HCT116 (cell line): ENCODE measurements around the gene VTI1A. TPM values are rescaled to one million over a fixed set of nuclear protein-coding genes. Genes with fewer than 3 reads are reported as not detected.

Experiments
- ATAC-seq: fragments of 200-7000 bp; cut with Tn5 transposase; 2 replicates; pipeline ENCODE4 v1.9.1; 2020; ENCODE audit warnings: mild to moderate bottlenecking, moderate library complexity
- BruUV-seq: library from RNA; stranded (reverse); fragments of 400-500 nt; replicated peaks from 2 replicates; lab custom pipeline; 2021; lab: Mats Ljungman, UMichigan
- CTCF ChIA-PET: fragments of 300-600 bp; sonication (Branson Sonifier 250); formaldehyde crosslinking; loops from one replicate; lab custom pipeline; 2021; ENCODE audit warnings: antibody characterized with exemption; lab: Charles Lee
- POLR2A ChIA-PET: fragments of 300-600, 350-600 bp; sonication (Branson Sonifier 250); formaldehyde crosslinking; loops from one replicate; lab custom pipeline; 2021; ENCODE audit warnings: antibody characterized with exemption; lab: Charles Lee
- RAD21 ChIA-PET, 2 experiments: fragments of 300-600 bp; sonication (Branson Sonifier 250); formaldehyde crosslinking; loops; one replicate each; lab custom pipeline; 2023; ENCODE audit warnings: low total read pairs in 2 of 2; ENCODE audit not compliant: uncharacterized antibody in 2 of 2, unreplicated experiment in 2 of 2, low non-redundant PET in 1 of 2; lab: Charles Lee
- DNase-seq: peaks from one replicate; pipeline ENCODE4 v3.0.0-alpha.2; 2010; ENCODE audit warnings: low read depth, low spot score
- H2AFZ ChIP-seq: fragments of 200-600 bp; shearing (Covaris generic), sonication (generic); 2 replicates; pipeline ENCODE4 v1.6.1; 2017; ENCODE audit warnings: low read depth, mixed run types, mixed read lengths, antibody characterized with exemption, low read length; ENCODE audit not compliant: poor library complexity, severe bottlenecking
- H3K27ac ChIP-seq: 2 replicates; pipeline ENCODE4 v1.5.1; 2012; ENCODE audit warnings: low read depth, low read length
- H3K27me3 ChIP-seq: fragments of 200-600 bp; sonication (generic); 2 replicates; pipeline ENCODE4 v1.6.1; 2016; ENCODE audit warnings: mixed run types, low read length, mixed read lengths; ENCODE audit not compliant: insufficient read depth
- H3K36me3 ChIP-seq, 2 experiments: fragments of 200-500 bp in 1 of 2; fragments of 200-600 bp in 1 of 2; sonication (Bioruptor generic) in 1 of 2; sonication (generic) in 1 of 2; 2 replicates each; pipeline versions ENCODE4 v1.5.1 to v1.6.1; 2014 to 2016; ENCODE audit warnings: low read length in 2 of 2, inconsistent platforms in 1 of 2, mixed read lengths in 1 of 2, mixed run types in 1 of 2; ENCODE audit not compliant: insufficient read depth in 2 of 2, control insufficient read depth in 1 of 2
- H3K4me1 ChIP-seq, 2 experiments: fragments of 200-600 bp in 1 of 2; sonication (generic) in 1 of 2; 2 replicates each; pipeline versions ENCODE4 v1.5.1 to v1.6.1; 2012 to 2017; ENCODE audit warnings: low read length in 2 of 2, inconsistent platforms in 1 of 2, mild to moderate bottlenecking in 1 of 2, mixed read lengths in 1 of 2, mixed run types in 1 of 2, moderate library complexity in 1 of 2; ENCODE audit not compliant: insufficient read depth in 2 of 2, control insufficient read depth in 1 of 2
- H3K4me2 ChIP-seq: fragments of 200-600 bp; sonication (generic); 2 replicates; pipeline ENCODE4 v1.6.1; 2017; ENCODE audit warnings: mixed run types, low read length, mixed read lengths
- H3K4me3 ChIP-seq, 2 experiments: fragments of 200-600 bp in 1 of 2; sonication (generic) in 1 of 2; replicated peaks in 1 of 2; 2 replicates each; pipeline ENCODE4 v1.5.1; 2011 to 2016; ENCODE audit warnings: low read length in 2 of 2, control low read depth in 1 of 2, low read depth in 1 of 2, mild to moderate bottlenecking in 1 of 2, mixed read lengths in 1 of 2, mixed run types in 1 of 2
- H3K79me2 ChIP-seq: fragments of 200-600 bp; sonication (generic); 2 replicates; pipeline ENCODE4 v1.6.1; 2017; ENCODE audit warnings: mild to moderate bottlenecking, mixed run types, low read length, moderate library complexity, mixed read lengths; ENCODE audit not compliant: insufficient read depth
- H3K9ac ChIP-seq: fragments of 200-600 bp; sonication (generic); 2 replicates; pipeline ENCODE4 v1.6.1; 2016; ENCODE audit warnings: low read length, mixed read lengths
- H3K9me2 ChIP-seq: fragments of 200-600 bp; sonication (generic), shearing (Covaris generic); 2 replicates; pipeline ENCODE4 v1.6.1; 2017; ENCODE audit warnings: mixed run types, mild to moderate bottlenecking, moderate library complexity; ENCODE audit not compliant: insufficient read depth
- H3K9me3 ChIP-seq, 2 experiments: fragments of 200-500 bp in 1 of 2; fragments of 200-600 bp in 1 of 2; sonication (Bioruptor generic) in 1 of 2; sonication (generic) in 1 of 2; 2 replicates each; pipeline ENCODE4 v1.6.1; 2014 to 2017; ENCODE audit warnings: low read length in 2 of 2, mixed read lengths in 2 of 2, inconsistent platforms in 1 of 2, low read depth in 1 of 2, mild to moderate bottlenecking in 1 of 2, mixed run types in 1 of 2, moderate library complexity in 1 of 2; ENCODE audit not compliant: control insufficient read depth in 1 of 2, insufficient read depth in 1 of 2
- H4K20me1 ChIP-seq: fragments of 200-600 bp; sonication (generic), shearing (Covaris generic); 2 replicates; pipeline ENCODE4 v1.6.1; 2017; ENCODE audit warnings: mixed run types, mild to moderate bottlenecking, moderate library complexity; ENCODE audit not compliant: insufficient read depth
- CBX3 ChIP-seq: IDR thresholded peaks from 2 replicates; pipeline ENCODE4 v1.6.1; 2012; ENCODE audit warnings: low read depth
- CEBPB ChIP-seq: IDR thresholded peaks from 2 replicates; pipeline ENCODE4 v1.6.1; 2012; ENCODE audit warnings: low read depth
- EGR1 ChIP-seq: IDR thresholded peaks from 2 replicates; pipeline ENCODE4 v1.6.1; 2012; ENCODE audit warnings: low read depth
- EZH2 ChIP-seq: fragments of 200-600 bp; sonication (generic); IDR thresholded peaks from 2 replicates; pipeline ENCODE4 v1.6.1; 2017; ENCODE audit warnings: antibody characterized with exemption, mixed run types
- EZH2phosphoT487 ChIP-seq: fragments of 200-600 bp; IDR thresholded peaks from 2 replicates; pipeline ENCODE4 v1.6.1; 2018; ENCODE audit warnings: antibody characterized with exemption, borderline replicate concordance
- FOSL1 ChIP-seq: IDR thresholded peaks from 2 replicates; pipeline ENCODE4 v1.6.1; 2012; ENCODE audit warnings: low read depth
- JUND ChIP-seq: IDR thresholded peaks from 2 replicates; pipeline ENCODE4 v1.6.1; 2012
- POLR2A ChIP-seq: IDR thresholded peaks from 2 replicates; pipeline ENCODE4 v1.7.0; 2011; ENCODE audit warnings: borderline replicate concordance; ENCODE audit not compliant: insufficient read depth, insufficient read length; ENCODE audit errors: extremely low read depth
- POLR2AphosphoS5 ChIP-seq: IDR thresholded peaks from 2 replicates; pipeline ENCODE4 v1.6.1; 2011; ENCODE audit warnings: mild to moderate bottlenecking, low read depth, low read length, moderate library complexity
- RAD21 ChIP-seq: IDR thresholded peaks from 2 replicates; pipeline ENCODE4 v1.6.1; 2012; ENCODE audit warnings: low read depth, mild to moderate bottlenecking
- SIN3A ChIP-seq: IDR thresholded peaks from 2 replicates; pipeline ENCODE4 v1.6.1; 2012; ENCODE audit warnings: low read depth
- SP1 ChIP-seq: IDR thresholded peaks from 2 replicates; pipeline ENCODE4 v1.6.1; 2012; ENCODE audit warnings: low read depth
- SRF ChIP-seq: IDR thresholded peaks from 2 replicates; pipeline ENCODE4 v1.6.1; 2012; ENCODE audit warnings: low read depth
- TCF7L2 ChIP-seq: IDR thresholded peaks from 2 replicates; pipeline ENCODE4 v1.7.0; 2011; ENCODE audit warnings: borderline replicate concordance, inconsistent platforms; ENCODE audit not compliant: insufficient read depth, insufficient read length; ENCODE audit errors: extremely low read depth
- YY1 ChIP-seq: IDR thresholded peaks from 2 replicates; pipeline ENCODE4 v1.6.1; 2011; ENCODE audit warnings: low read length, low read depth, moderate library complexity, mild to moderate bottlenecking; ENCODE audit not compliant: insufficient replicate concordance; ENCODE audit errors: extremely low read depth
- ZFX ChIP-seq: fragments of 450-650 bp; IDR thresholded peaks from 2 replicates; pipeline ENCODE4 v1.6.1; 2017
- ZNF274 ChIP-seq: fragments of 200-500 bp; sonication (Bioruptor generic); IDR thresholded peaks from 2 replicates; pipeline ENCODE4 v1.6.1; 2014; ENCODE audit warnings: mild to moderate bottlenecking, low read depth, low read length, inconsistent platforms
- intact Hi-C: fragments of 100-400 bp; cut with micrococcal nuclease; formaldehyde crosslinking; loops from 2 replicates; pipeline ENCODE4 v1.10.0; 2022
- total RNA-seq: library from RNA; stranded (reverse); gene quantifications from one replicate; pipeline ENCODE4 v1.2.1, GENCODE V29; 2021; ENCODE audit not compliant: unreplicated experiment
- TF ChIP-seq, protein P1 (sequence below): IDR thresholded peaks from 2 replicates; pipeline ENCODE4 v1.6.1; 2012
- TF ChIP-seq, protein P2 (sequence below): IDR thresholded peaks from 2 replicates; pipeline ENCODE4 v1.6.1; 2012
- TF ChIP-seq, protein P3 (sequence below): IDR thresholded peaks from 2 replicates; pipeline ENCODE4 v1.6.1; 2012; ENCODE audit warnings: low read depth

Gene VTI1A
- total RNA-seq, 1 experiment from 2014 or later: 80.7 TPM

DNA sequence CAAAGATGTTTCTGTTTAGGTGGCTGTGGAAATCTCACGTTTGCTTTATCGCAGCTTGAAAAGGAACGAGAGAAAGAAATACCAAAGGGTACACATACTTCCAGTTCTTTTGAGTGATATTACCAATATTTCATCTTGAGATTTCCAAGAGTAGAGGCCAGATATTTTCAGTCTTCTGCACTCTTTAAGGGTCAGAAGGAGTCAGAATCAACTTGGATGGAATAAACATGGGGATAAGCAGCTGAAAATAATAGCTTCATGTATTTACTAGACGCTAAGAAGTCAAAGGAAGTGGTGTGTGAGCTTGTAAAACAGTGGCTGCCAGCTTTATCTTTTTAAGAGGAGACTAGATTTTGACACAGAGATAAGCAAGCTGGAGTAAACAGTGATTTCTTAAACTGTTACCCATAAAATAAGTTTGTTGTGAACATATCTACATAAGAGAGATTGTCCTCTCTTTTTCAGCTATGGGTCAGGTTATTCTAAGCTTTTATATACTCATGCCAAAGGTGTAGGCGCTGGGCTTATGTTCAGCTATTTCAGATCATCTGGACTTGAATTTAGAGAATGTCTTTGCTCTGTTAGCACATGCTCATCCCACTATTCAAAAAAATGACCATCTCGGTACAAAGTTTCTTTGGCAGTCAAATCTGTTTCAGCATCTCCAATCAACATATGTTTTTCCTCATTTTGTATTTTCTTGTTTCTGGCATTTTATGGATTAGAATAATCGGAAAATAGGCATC lies 332.2 kb downstream of the VTI1A start:
- Histone ChIP-seq H3K36me3 (no peaks in the 10 kb centered on the region), H3K9me3 (no peaks in the 10 kb centered on the region), H3K79me2 (no peaks in the 10 kb centered on the region), H3K4me3 (no peak overlapping the region), H3K27me3 (no peaks in the 10 kb centered on the region), H4K20me1 (no peaks in the 10 kb centered on the region), H3K9ac (no peak overlapping the region)
- ChIA-PET CTCF (no interaction called here), POLR2A (interaction anchor here (0.7 to 1.8 kb wide), 2 partner anchors 29 to 33 kb away, joined by 3 to 4 read pairs; no protein-coding TSS in a partner anchor), RAD21 (interaction anchor here in 1 of 2 experiments (0.5 kb wide), 1 partner anchor 386 kb away, joined by 3 read pairs; no protein-coding TSS in a partner anchor)
- BruUV-seq: no TSS peak
- DNase-seq: no peak
- TF ChIP-seq, protein P1, sequence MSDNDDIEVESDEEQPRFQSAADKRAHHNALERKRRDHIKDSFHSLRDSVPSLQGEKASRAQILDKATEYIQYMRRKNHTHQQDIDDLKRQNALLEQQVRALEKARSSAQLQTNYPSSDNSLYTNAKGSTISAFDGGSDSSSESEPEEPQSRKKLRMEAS: no peak
- TF ChIP-seq POLR2AphosphoS5 (no peak), ZFX (no peak), EGR1 (no peak), EZH2 (no peak), CBX3 (no peak), SIN3A (no peak), RAD21 (no peak), FOSL1 (no peak), YY1 (no peak), JUND (no peak), TCF7L2 (no peak), EZH2phosphoT487 (no peak), ZNF274 (no peak), SP1 (no peak), CEBPB (no peak), POLR2A (no peak), SRF (no peak)
- TF ChIP-seq, protein P2, sequence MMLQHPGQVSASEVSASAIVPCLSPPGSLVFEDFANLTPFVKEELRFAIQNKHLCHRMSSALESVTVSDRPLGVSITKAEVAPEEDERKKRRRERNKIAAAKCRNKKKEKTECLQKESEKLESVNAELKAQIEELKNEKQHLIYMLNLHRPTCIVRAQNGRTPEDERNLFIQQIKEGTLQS: no peak
- TF ChIP-seq, protein P3, sequence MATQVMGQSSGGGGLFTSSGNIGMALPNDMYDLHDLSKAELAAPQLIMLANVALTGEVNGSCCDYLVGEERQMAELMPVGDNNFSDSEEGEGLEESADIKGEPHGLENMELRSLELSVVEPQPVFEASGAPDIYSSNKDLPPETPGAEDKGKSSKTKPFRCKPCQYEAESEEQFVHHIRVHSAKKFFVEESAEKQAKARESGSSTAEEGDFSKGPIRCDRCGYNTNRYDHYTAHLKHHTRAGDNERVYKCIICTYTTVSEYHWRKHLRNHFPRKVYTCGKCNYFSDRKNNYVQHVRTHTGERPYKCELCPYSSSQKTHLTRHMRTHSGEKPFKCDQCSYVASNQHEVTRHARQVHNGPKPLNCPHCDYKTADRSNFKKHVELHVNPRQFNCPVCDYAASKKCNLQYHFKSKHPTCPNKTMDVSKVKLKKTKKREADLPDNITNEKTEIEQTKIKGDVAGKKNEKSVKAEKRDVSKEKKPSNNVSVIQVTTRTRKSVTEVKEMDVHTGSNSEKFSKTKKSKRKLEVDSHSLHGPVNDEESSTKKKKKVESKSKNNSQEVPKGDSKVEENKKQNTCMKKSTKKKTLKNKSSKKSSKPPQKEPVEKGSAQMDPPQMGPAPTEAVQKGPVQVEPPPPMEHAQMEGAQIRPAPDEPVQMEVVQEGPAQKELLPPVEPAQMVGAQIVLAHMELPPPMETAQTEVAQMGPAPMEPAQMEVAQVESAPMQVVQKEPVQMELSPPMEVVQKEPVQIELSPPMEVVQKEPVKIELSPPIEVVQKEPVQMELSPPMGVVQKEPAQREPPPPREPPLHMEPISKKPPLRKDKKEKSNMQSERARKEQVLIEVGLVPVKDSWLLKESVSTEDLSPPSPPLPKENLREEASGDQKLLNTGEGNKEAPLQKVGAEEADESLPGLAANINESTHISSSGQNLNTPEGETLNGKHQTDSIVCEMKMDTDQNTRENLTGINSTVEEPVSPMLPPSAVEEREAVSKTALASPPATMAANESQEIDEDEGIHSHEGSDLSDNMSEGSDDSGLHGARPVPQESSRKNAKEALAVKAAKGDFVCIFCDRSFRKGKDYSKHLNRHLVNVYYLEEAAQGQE: no peak
- TF ChIP-seq, all 23 proteins: peak for 0
- Histone ChIP-seq H3K4me2 (no peak overlapping the region), H3K9me2 (no peaks in the 10 kb centered on the region), H3K27ac (no peak overlapping the region), H2AFZ (no peak overlapping the region), H3K4me1 (peaks cover 12 to 27% of the 10 kb centered on the region in 2 experiments)
- intact Hi-C loops: no loop called here
- ATAC-seq: no peak
